OCI-LY3 (cell line): ENCODE data around the gene FAM110D.

Experiments used
- CTCF ChIP-seq: fragments of 200-600, 300-600 bp; sonication (generic); IDR thresholded peaks from 2 replicates; pipeline ENCODE4 v1.5.1; 2014; ENCODE audit warnings: antibody characterized with exemption, low read length, low read depth
- EZH2phosphoT487 ChIP-seq: fragments of 200-600 bp; shearing (Covaris generic); IDR thresholded peaks from 2 replicates; pipeline ENCODE4 v1.6.1; 2018; ENCODE audit warnings: antibody characterized with exemption, mixed run types, low read depth

GRCh38 chr1:26130695-26131094 is 28.2 kb upstream of the FAM110D start:
- TF ChIP-seq CTCF (no peak), EZH2phosphoT487 (no peak)
